Measurements from ENCODE around the gene GMDS. TPM values are rescaled to one million over a fixed set of nuclear protein-coding genes. Genes with fewer than 3 reads are reported as not detected.
A peak's percentile ranks its signal among the peaks of the same experiment; 100 is the strongest.

Gene GMDS
- total RNA-seq, 1 donor: 23.2 TPM

DNA sequence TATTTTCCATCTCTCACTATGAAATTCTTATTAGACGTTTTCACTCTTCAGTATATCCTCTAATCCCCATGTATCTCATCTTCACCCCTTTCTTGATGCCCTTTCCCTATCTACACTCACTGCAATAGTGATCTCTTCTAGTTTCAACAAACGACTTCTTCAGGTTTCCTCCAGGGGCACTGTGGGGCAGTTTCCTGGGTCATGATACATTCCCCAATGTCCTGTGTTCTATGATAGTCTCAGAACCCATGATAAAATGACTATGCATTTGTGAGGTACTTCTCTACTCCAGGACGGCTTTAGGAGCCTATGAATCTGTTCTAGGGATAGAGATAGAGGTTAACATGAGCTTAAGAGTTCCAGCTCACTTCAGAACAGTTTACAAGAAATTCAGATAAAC lies 452.4 kb downstream of the GMDS start:
- no peak overlapping the region for H3K27ac ChIP-seq (ENCODE audit: low read depth, low read length)
- TF ChIP-seq, protein P1, sequence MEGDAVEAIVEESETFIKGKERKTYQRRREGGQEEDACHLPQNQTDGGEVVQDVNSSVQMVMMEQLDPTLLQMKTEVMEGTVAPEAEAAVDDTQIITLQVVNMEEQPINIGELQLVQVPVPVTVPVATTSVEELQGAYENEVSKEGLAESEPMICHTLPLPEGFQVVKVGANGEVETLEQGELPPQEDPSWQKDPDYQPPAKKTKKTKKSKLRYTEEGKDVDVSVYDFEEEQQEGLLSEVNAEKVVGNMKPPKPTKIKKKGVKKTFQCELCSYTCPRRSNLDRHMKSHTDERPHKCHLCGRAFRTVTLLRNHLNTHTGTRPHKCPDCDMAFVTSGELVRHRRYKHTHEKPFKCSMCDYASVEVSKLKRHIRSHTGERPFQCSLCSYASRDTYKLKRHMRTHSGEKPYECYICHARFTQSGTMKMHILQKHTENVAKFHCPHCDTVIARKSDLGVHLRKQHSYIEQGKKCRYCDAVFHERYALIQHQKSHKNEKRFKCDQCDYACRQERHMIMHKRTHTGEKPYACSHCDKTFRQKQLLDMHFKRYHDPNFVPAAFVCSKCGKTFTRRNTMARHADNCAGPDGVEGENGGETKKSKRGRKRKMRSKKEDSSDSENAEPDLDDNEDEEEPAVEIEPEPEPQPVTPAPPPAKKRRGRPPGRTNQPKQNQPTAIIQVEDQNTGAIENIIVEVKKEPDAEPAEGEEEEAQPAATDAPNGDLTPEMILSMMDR (IDR thresholded peaks at IDR 0.05; ENCODE audit: extremely low read depth, low read depth, low read length): peak; percentile 47
- no peak overlapping the region for H3K4me2 ChIP-seq (ENCODE audit: insufficient read depth, low read length)
- H3K4me3 ChIP-seq (ENCODE audit: insufficient read depth, low read length): no peak overlapping the region
- H2AFZ ChIP-seq (ENCODE audit: low read length): no peak overlapping the region
- H3K4me1 ChIP-seq (ENCODE audit: insufficient read depth, low read length): peaks cover 35% of the 10 kb centered on the region
- no peaks in the 10 kb centered on the region for H3K9me3 ChIP-seq (ENCODE audit: low read depth, low read length)
- no peaks in the 10 kb centered on the region for H3K36me3 ChIP-seq (ENCODE audit: insufficient read depth, low read length)
- no peak for DNase-seq (ENCODE audit: insufficient read length, low spot score, missing footprints)
- H3K79me2 ChIP-seq (ENCODE audit: insufficient read depth, low read length): no peaks in the 10 kb centered on the region
- no peaks in the 10 kb centered on the region for H4K20me1 ChIP-seq (ENCODE audit: insufficient read depth, low read length)
- H3K27me3 ChIP-seq (ENCODE audit: insufficient read depth, low read length): no peaks in the 10 kb centered on the region

DNA sequence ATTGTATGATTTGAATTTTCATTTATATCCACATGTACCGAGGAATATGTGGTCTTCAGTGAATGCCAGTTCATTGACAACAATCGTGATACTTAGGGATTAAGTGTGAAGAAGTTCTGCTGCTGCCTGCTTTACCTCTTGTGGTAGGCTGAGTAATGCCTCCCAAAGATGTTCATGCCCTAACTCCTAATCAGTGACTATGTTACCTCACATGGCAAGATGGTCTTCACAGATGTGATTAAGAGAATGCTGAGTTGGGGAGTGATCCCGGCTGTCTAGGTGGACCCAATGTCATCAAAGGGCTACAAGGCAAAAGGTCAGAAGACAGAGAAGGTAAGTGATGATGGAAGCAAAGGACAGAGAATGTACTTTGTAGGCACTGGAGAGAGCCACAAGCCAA lies 454.7 kb downstream of the GMDS start:
- Histone ChIP-seq H4K20me1 (ENCODE audit: insufficient read depth, low read length) (no peaks in the 10 kb centered on the region), H3K27ac (ENCODE audit: low read depth, low read length) (no peak overlapping the region), H3K4me1 (ENCODE audit: insufficient read depth, low read length) (peaks cover 28% of the 10 kb centered on the region), H3K79me2 (ENCODE audit: insufficient read depth, low read length) (no peaks in the 10 kb centered on the region), H2AFZ (ENCODE audit: low read length) (no peak overlapping the region), H3K27me3 (ENCODE audit: insufficient read depth, low read length) (no peaks in the 10 kb centered on the region), H3K4me3 (ENCODE audit: insufficient read depth, low read length) (no peak overlapping the region), H3K9me3 (ENCODE audit: low read depth, low read length) (no peaks in the 10 kb centered on the region), H3K4me2 (ENCODE audit: insufficient read depth, low read length) (no peak overlapping the region), H3K36me3 (ENCODE audit: insufficient read depth, low read length) (no peaks in the 10 kb centered on the region)
- TF ChIP-seq, protein P1 (IDR thresholded peaks at IDR 0.05; ENCODE audit: extremely low read depth, low read depth, low read length): no peak
- no peak for DNase-seq (ENCODE audit: insufficient read length, low spot score, missing footprints)

DNA sequence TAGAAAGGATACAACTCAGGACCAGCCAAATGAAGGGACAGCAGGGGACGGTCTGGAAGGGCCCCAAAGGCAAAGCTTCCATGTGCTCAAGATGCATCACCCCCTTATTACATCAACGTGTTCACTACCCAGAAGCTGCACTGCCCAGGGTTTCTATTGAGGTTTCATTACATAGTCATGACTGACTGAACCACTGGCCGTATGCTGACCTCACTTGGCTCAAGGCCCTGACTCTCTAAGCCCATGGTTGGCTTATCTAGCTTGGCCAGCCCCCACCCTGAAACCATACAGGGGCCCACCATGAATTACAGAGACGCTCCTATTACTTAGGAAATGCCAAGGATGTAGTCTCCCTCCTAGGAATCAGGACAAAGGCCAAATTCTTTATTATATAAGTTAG lies 456.3 kb downstream of the GMDS start:
- TF ChIP-seq, protein P1 (IDR thresholded peaks at IDR 0.05; ENCODE audit: extremely low read depth, low read depth, low read length): no peak
- H3K4me2 ChIP-seq (ENCODE audit: insufficient read depth, low read length): peak overlapping the region; percentile 33

DNA sequence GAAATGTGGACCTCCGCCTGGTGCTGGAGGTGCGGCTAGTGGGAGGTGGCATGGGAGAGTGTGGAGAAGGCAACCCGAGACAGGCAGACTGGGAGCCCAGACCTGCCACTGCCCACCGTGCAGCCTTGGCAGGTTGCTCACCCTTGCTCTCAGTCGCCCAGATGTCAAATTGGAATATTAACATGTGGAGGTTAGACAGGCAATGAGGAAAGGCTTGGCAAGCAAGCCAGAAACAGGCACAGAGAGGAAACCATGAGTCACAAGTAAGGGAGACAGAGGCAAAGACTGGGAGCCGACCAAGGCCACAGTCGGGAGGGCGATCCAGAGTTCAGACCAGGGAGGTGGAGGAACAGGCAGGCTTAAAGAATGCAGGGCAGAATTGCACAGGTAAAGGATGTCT lies 457.5 kb downstream of the GMDS start:
- H3K27ac ChIP-seq (ENCODE audit: low read depth, low read length): peak overlapping the region; percentile 65
- no peaks in the 10 kb centered on the region for H4K20me1 ChIP-seq (ENCODE audit: insufficient read depth, low read length)
- H3K36me3 ChIP-seq (ENCODE audit: insufficient read depth, low read length): no peaks in the 10 kb centered on the region
- no peak overlapping the region for H3K4me2 ChIP-seq (ENCODE audit: insufficient read depth, low read length)
- no peaks in the 10 kb centered on the region for H3K27me3 ChIP-seq (ENCODE audit: insufficient read depth, low read length)
- no peak overlapping the region for H3K4me3 ChIP-seq (ENCODE audit: insufficient read depth, low read length)
- no peak overlapping the region for H2AFZ ChIP-seq (ENCODE audit: low read length)
- no peaks in the 10 kb centered on the region for H3K79me2 ChIP-seq (ENCODE audit: insufficient read depth, low read length)
- DNase-seq (ENCODE audit: insufficient read length, low spot score, missing footprints): peak; percentile 96
- H3K9me3 ChIP-seq (ENCODE audit: low read depth, low read length): no peaks in the 10 kb centered on the region
- peaks cover 28% of the 10 kb centered on the region for H3K4me1 ChIP-seq (ENCODE audit: insufficient read depth, low read length)
- TF ChIP-seq, protein P1 (IDR thresholded peaks at IDR 0.05; ENCODE audit: extremely low read depth, low read depth, low read length): no peak

More for the DNA sequence above, 456.3 kb downstream of the GMDS start:
- no peak overlapping the region for H3K4me3 ChIP-seq (ENCODE audit: insufficient read depth, low read length)
- H3K9me3 ChIP-seq (ENCODE audit: low read depth, low read length): no peaks in the 10 kb centered on the region
- no peak overlapping the region for H2AFZ ChIP-seq (ENCODE audit: low read length)
- H3K27ac ChIP-seq (ENCODE audit: low read depth, low read length): peak overlapping the region; percentile 65
- no peaks in the 10 kb centered on the region for H3K27me3 ChIP-seq (ENCODE audit: insufficient read depth, low read length)
- no peaks in the 10 kb centered on the region for H4K20me1 ChIP-seq (ENCODE audit: insufficient read depth, low read length)
- no peaks in the 10 kb centered on the region for H3K79me2 ChIP-seq (ENCODE audit: insufficient read depth, low read length)
- H3K4me1 ChIP-seq (ENCODE audit: insufficient read depth, low read length): peaks cover 28% of the 10 kb centered on the region
- DNase-seq (ENCODE audit: insufficient read length, low spot score, missing footprints): peak; percentile 88
- no peaks in the 10 kb centered on the region for H3K36me3 ChIP-seq (ENCODE audit: insufficient read depth, low read length)
